Neural cell (in vitro differentiated cells): ENCODE results near the gene CASP10. TPM values are rescaled to one million over a fixed set of nuclear protein-coding genes. Genes with fewer than 3 reads are reported as not detected.

Experiments
- H2AFZ ChIP-seq: fragments of 200-600, 300-800 bp; sonication (generic), shearing (Covaris generic); 2 replicates; pipeline ENCODE4 v1.6.0; 2014; ENCODE audit warnings: low read depth, mild to moderate bottlenecking, antibody characterized with exemption, low read length, moderate library complexity
- H3F3A ChIP-seq: fragments of 200-600 bp; shearing (Covaris generic); 2 replicates; pipeline ENCODE4 v1.6.1; 2016; ENCODE audit warnings: mild to moderate bottlenecking, moderate library complexity, mixed read lengths, antibody characterized with exemption, low read length; ENCODE audit not compliant: insufficient read depth, poor library complexity, severe bottlenecking
- H3K27ac ChIP-seq: fragments of 200-600, 300-800 bp; sonication (generic), shearing (Covaris generic); 2 replicates; pipeline ENCODE4 v1.5.1; 2014; ENCODE audit warnings: mild to moderate bottlenecking, low read length, moderate library complexity
- H3K27me3 ChIP-seq: fragments of 300-800, 200-600 bp; sonication (generic), shearing (Covaris generic); 2 replicates; pipeline ENCODE4 v1.6.0; 2014; ENCODE audit warnings: mild to moderate bottlenecking, low read depth, low read length, moderate library complexity; ENCODE audit not compliant: insufficient read depth
- H3K36me3 ChIP-seq: fragments of 300-800, 200-600 bp; sonication (generic), shearing (Covaris generic); 2 replicates; pipeline ENCODE4 v1.5.1; 2014; ENCODE audit warnings: mild to moderate bottlenecking, antibody characterized with exemption, low read length, moderate library complexity; ENCODE audit not compliant: insufficient read depth
- H3K4me2 ChIP-seq: fragments of 300-800, 200-600 bp; sonication (generic), shearing (Covaris generic); 2 replicates; pipeline ENCODE4 v1.6.0; 2014; ENCODE audit warnings: mild to moderate bottlenecking, low read length
- H3K4me3 ChIP-seq: fragments of 300-800, 200-600 bp; sonication (generic), shearing (Covaris generic); 2 replicates; pipeline ENCODE4 v1.5.1; 2014; ENCODE audit warnings: mild to moderate bottlenecking, low read length, moderate library complexity
- H3K79me2 ChIP-seq: fragments of 200-600 bp; shearing (Covaris generic); replicated peaks from 2 replicates; pipeline ENCODE4 v1.6.0; 2014; ENCODE audit warnings: mild to moderate bottlenecking, low read length, moderate library complexity; ENCODE audit not compliant: insufficient read depth
- H3K9ac ChIP-seq: fragments of 300-800, 200-600 bp; sonication (generic), shearing (Covaris generic); 2 replicates; pipeline ENCODE4 v1.6.1; 2016; ENCODE audit warnings: mild to moderate bottlenecking, low read length, mixed read lengths
- H3K9me2 ChIP-seq: fragments of 200-600 bp; shearing (Covaris generic); 2 replicates; pipeline ENCODE4 v1.6.1; 2016; ENCODE audit warnings: mild to moderate bottlenecking, low read length, mixed read lengths; ENCODE audit not compliant: insufficient read depth
- H3K9me3 ChIP-seq: fragments of 200-600, 300-800 bp; sonication (generic), shearing (Covaris generic); 2 replicates; pipeline ENCODE4 v1.6.1; 2016; ENCODE audit warnings: mild to moderate bottlenecking, mixed run types, low read length, moderate library complexity, mixed read lengths
- H4K20me1 ChIP-seq: fragments of 200-600 bp; shearing (Covaris generic); 2 replicates; pipeline ENCODE4 v1.6.1; 2016; ENCODE audit warnings: mild to moderate bottlenecking, mixed run types; ENCODE audit not compliant: insufficient read depth
- CTCF ChIP-seq: fragments of 450-650 bp; IDR thresholded peaks from 2 replicates; pipeline ENCODE4 v1.5.1; 2014; ENCODE audit warnings: antibody characterized with exemption, mild to moderate bottlenecking, moderate library complexity; ENCODE audit not compliant: poor library complexity, severe bottlenecking
- EP300 ChIP-seq: fragments of 450-650 bp; conservative IDR thresholded peaks from 2 replicates; pipeline ENCODE4 v1.6.1; 2014; ENCODE audit warnings: antibody characterized with exemption, mild to moderate bottlenecking, moderate library complexity; ENCODE audit not compliant: poor library complexity, severe bottlenecking
- EZH2 ChIP-seq: fragments of 200-600, 300-800 bp; shearing (Covaris generic), sonication (generic); IDR thresholded peaks from 2 replicates; pipeline ENCODE4 v1.6.1; 2014; ENCODE audit warnings: antibody characterized with exemption, low read length, borderline replicate concordance, mild to moderate bottlenecking; ENCODE audit not compliant: insufficient read depth, poor library complexity, severe bottlenecking
- MXI1 ChIP-seq: fragments of 450-650 bp; conservative IDR thresholded peaks from 2 replicates; pipeline ENCODE4 v1.6.1; 2014; ENCODE audit warnings: antibody characterized with exemption, mild to moderate bottlenecking; ENCODE audit not compliant: poor library complexity, severe bottlenecking
- POLR2AphosphoS5 ChIP-seq: IDR thresholded peaks from 2 replicates; pipeline ENCODE4 v1.6.1; 2012
- RAD21 ChIP-seq: fragments of 450-650 bp; conservative IDR thresholded peaks from 2 replicates; pipeline ENCODE4 v1.6.1; 2014; ENCODE audit warnings: antibody characterized with exemption, mild to moderate bottlenecking, moderate library complexity
- REST ChIP-seq: IDR thresholded peaks from 2 replicates; pipeline ENCODE4 v1.6.1; 2012; ENCODE audit warnings: borderline replicate concordance
- SMC3 ChIP-seq: fragments of 450-650 bp; conservative IDR thresholded peaks from 2 replicates; pipeline ENCODE4 v1.6.1; 2014; ENCODE audit warnings: antibody characterized with exemption, mild to moderate bottlenecking, moderate library complexity; ENCODE audit not compliant: poor library complexity
- TAF1 ChIP-seq: IDR thresholded peaks from 2 replicates; pipeline ENCODE4 v1.6.1; 2012; ENCODE audit warnings: low read depth
- polyA plus RNA-seq: library from polyadenylated mRNA; depleted of rRNA; stranded (reverse); fragments of >200 nt; gene quantifications from 2 replicates; pipeline ENCODE4 v1.2.3, GENCODE V29; 2014

The CASP10 gene
- polyA plus RNA-seq, 1 donor from 2014 or later = not detected

DNA sequence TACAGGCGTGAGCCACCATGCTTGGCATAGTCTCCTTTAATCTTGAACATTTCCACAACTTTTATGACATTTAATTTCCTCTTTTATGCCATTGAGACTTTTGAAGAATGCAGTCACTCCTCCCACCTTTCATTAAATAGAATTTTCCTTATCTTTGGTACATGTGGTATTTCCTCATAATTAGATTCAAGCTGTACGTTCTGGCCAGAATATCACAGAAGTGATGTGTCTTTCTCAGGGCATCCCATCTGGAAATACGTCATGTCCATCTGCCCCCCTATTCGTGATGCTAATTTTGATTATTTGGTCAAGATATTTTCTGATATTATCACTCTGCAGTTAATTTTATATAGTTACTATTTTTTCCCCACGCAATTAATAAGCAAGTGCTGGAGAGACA is 16.9 kb downstream of the CASP10 start:
- Histone ChIP-seq H3K79me2 (no peaks in the 10 kb centered on the region), H3K9me2 (no peaks in the 10 kb centered on the region), H4K20me1 (no peaks in the 10 kb centered on the region), H3K27me3 (no peaks in the 10 kb centered on the region), H3K4me3 (no peak overlapping the region), H2AFZ (no peak overlapping the region), H3F3A (no peaks in the 10 kb centered on the region), H3K9me3 (no peaks in the 10 kb centered on the region), H3K36me3 (no peaks in the 10 kb centered on the region), H3K4me2 (no peak overlapping the region), H3K9ac (no peak overlapping the region), H3K27ac (no peak overlapping the region)
- TF ChIP-seq TAF1 (no peak), EZH2 (no peak)

GRCh38 chr2:201200345-201200744 is 17.4 kb downstream of the CASP10 start:
- no peaks in the 10 kb centered on the region for H3F3A ChIP-seq
- H3K36me3 ChIP-seq = no peaks in the 10 kb centered on the region
- no peaks in the 10 kb centered on the region for H3K27me3 ChIP-seq
- no peak overlapping the region for H3K27ac ChIP-seq
- H3K9ac ChIP-seq = no peak overlapping the region
- H2AFZ ChIP-seq = no peak overlapping the region
- TF ChIP-seq SMC3 (no peak), CTCF (no peak), REST (no peak), TAF1 (no peak), EZH2 (no peak), POLR2AphosphoS5 (no peak), RAD21 (no peak), MXI1 (no peak), EP300 (no peak)
- H3K79me2 ChIP-seq = no peaks in the 10 kb centered on the region
- no peaks in the 10 kb centered on the region for H4K20me1 ChIP-seq
- H3K4me3 ChIP-seq = no peak overlapping the region
- no peaks in the 10 kb centered on the region for H3K9me3 ChIP-seq
- no peak overlapping the region for H3K4me2 ChIP-seq
- H3K9me2 ChIP-seq = no peaks in the 10 kb centered on the region

- Histone ChIP-seq H3K9me2 (no peaks in the 10 kb centered on the region), H3F3A (no peaks in the 10 kb centered on the region), H3K9ac (no peak overlapping the region), H3K27me3 (no peaks in the 10 kb centered on the region), H3K4me3 (no peak overlapping the region), H4K20me1 (no peaks in the 10 kb centered on the region), H3K9me3 (no peaks in the 10 kb centered on the region), H3K4me2 (no peak overlapping the region), H3K27ac (no peak overlapping the region), H2AFZ (no peak overlapping the region), H3K79me2 (no peaks in the 10 kb centered on the region), H3K36me3 (no peaks in the 10 kb centered on the region)
- TF ChIP-seq REST (no peak), RAD21 (no peak), CTCF (no peak), EZH2 (no peak)
These were observed 18.4 kb downstream of the CASP10 start for GRCh38 chr2:201201371-201201770.
